GM21367 (cell line): ENCODE measurements around the gene ARHGAP10.

Experiments
- ATAC-seq: cut with Tn5 transposase; IDR thresholded peaks from one replicate; pipeline ENCODE4 v1.9.1; 2021; ENCODE audit not compliant: unreplicated experiment

Gene ARHGAP10

DNA sequence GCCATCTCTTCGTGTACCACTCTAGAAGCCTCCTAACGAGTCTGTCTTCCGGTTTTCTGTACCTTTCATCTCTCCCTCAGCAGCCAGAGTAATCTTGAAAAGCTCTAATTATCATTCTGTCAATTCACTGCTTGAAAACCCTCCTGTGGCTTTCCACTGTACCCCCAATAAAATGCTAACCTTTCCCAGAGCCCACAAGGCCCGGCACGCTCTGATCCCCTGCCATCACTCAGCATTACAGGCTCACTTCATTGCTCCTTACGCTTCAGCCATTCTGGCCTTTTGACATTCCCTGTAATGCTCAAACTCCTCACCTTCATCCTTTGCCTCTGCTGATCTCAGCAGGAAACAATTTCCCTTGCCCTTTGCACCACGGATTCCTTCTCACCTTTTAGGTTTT lies 112.9 kb downstream of the ARHGAP10 start:
- no peak for ATAC-seq

GRCh38 chr4:147846318-147847155 lies 114.6 kb downstream of the ARHGAP10 start:
- peak; percentile 62 for ATAC-seq

DNA sequence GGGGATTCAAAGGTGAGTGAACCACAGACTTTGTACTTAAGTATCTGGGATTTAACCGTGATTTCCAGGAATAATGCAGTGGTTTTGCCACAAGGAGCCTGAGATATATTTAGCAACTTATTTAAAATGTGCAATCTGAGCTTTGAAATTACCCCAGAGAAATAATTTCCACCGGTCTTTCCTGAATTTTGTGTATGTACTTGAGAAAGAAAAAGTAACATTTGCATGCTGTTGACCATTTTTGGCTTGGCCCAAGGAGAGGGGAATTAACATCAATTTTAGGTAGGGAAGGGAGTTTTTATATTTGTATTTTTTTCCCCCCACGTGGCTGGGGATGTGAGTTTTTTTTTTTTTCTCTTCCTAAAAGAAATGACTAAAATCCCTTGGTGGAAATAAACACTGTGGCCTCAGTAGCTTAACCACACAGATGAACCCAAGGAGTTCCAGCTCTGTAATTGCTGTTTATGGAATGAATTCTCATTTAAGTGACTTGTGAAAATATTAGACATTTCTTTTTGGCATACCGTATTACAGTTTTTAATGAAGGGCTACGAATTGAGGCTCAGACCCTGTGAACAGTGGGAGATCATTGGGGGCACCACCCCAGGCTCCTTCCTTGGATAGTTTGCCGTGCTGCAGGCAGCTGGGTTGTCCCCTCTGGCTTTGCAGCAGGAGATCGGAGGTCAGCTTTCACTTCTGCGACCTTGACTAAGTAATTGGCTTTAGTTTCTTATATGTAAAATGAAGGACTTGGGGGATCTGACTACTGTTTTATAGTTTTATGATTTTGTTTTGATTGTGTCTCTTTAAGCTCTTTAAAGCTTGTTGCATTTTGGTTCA lies 116.1 kb downstream of the ARHGAP10 start:
- no peak for ATAC-seq

- no peak for ATAC-seq
These were observed 116.7 kb downstream of the ARHGAP10 start for GRCh38 chr4:147848634-147849033.

- no peak for ATAC-seq
These were observed 119.2 kb downstream of the ARHGAP10 start for GRCh38 chr4:147851135-147851534.

GRCh38 chr4:147853706-147854105 lies 121.8 kb downstream of the ARHGAP10 start:
- no peak for ATAC-seq

GRCh38 chr4:147854154-147854553 lies 122.3 kb downstream of the ARHGAP10 start:
- ATAC-seq, result no peak

DNA sequence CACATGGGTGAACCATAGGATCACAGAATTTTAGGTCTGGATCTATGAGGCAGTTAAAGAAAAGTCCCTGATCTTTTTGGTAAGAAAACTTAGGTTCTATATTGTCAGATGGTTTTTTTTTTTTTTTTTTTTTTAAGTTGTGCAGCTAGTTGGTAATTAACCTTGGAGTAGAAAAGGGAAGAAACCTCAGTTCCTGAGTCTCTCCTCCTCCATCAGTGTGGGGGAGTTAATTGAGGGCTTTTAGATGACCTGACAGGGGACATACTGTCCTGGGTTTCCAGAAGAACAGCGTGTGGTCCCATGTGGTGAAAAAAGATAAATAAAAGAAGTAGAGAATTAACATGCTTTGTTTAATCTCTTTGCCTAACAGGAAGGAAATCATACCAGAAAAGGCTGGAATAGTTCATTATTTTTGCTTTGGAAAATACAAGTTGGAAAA lies 123.7 kb downstream of the ARHGAP10 start:
- no peak for ATAC-seq

DNA sequence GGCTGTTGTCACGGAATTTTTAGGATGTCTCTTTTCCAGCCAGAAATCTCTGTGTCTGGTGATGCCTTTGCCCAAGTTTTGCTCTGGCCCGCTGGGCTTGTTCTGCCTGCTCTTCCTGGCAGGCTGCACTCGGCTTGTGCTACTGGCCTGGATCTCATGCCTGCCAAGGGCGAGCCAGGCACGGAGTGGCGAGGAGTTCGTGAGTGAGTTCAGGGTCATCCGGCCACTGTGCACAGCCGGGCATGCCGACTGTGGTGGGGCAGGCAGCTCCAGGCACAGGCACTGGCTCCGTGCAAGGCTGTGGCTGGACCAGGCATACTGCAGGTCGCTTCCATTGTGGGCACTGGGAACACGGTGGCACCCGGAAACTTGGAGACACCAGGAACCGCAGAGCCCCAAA lies 129.1 kb downstream of the ARHGAP10 start:
- no peak for ATAC-seq

GRCh38 chr4:147862043-147862692 lies 130.3 kb downstream of the ARHGAP10 start:
- no peak for ATAC-seq

- ATAC-seq, result peak; percentile 44
These were observed 131.3 kb downstream of the ARHGAP10 start for GRCh38 chr4:147863111-147863747.

DNA sequence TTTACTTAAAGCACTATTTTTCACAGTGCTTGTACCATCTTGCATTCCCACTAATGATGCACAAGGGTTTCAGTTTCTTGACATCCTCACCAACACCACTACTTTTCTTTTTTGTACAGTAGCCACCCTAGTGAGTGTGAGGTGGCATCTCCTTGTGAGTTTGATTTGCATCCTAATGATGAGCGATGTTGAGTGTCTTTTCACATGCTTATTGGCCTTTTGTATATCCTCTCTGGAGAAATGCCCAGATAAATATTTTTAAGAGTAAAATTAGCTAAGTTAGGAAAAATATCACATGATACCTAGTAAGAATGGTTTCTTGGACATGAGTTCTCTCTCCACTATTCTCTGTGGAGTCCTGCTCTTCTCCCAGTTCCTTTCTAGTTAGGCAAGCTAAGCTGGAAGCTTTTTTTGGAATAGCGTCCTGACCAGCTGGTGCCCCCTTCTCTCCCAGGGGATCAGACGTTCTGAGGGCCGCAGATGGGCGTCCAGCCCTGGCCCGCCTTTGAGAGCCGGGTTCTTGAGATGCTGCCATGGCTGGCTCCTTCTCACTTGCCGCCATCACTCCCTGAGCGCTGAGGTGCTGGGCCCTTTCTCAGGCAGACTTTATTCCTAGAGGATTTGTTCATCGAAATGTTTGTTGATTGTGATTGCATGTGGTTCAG lies 132.1 kb downstream of the ARHGAP10 start:
- ATAC-seq, result no peak

- ATAC-seq, result no peak
These were observed 132.7 kb downstream of the ARHGAP10 start for GRCh38 chr4:147864607-147865006.

DNA sequence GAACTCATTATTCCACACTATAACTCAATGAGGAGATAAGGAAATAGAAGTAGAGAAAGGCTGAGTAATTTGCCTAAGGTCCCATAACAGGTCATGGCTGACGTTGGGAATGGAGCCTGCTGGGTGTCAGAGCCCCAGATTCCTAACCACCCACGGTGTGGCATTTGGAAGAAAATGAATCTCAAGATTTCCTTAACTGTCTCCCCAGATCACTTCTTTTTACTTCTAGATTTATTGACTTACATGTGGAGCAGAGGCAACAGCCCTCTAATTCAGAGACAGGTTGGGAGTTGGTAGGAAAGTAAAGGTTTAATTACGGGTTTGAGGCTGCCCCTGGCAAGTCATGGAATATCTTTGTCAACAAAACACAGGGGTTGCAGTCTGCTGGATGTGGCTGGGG lies 134.0 kb downstream of the ARHGAP10 start:
- no peak for ATAC-seq

- peak; percentile 84 for ATAC-seq
These were observed 134.8 kb downstream of the ARHGAP10 start for GRCh38 chr4:147866532-147867271.

DNA sequence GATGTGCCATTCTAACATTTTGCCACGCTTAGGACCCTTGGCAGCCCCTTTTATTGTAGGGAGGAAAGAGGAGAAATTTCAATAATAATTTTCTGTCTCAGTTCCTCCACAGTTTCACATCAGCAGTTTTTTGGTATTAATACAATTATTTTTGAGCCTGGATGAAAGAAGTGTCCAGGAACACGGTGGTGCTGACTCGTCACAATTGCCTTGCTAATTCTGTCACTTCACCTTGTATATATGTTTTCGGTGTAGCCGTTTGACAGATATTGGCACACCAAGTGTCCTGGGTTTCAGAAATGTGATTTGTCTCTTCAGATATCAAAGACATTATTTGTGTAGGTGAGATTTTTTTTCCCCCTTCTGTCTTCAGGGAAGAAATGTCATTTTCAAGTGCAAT lies 142.2 kb downstream of the ARHGAP10 start:
- ATAC-seq, result no peak

GRCh38 chr4:147877308-147877771 lies 145.5 kb downstream of the ARHGAP10 start:
- no peak for ATAC-seq

- no peak for ATAC-seq
These were observed 147.8 kb downstream of the ARHGAP10 start for GRCh38 chr4:147879676-147880075.

- ATAC-seq, result no peak
These were observed 148.6 kb downstream of the ARHGAP10 start for GRCh38 chr4:147880511-147880910.

GRCh38 chr4:147884536-147884935 lies 152.6 kb downstream of the ARHGAP10 start:
- no peak for ATAC-seq
